ENCODE data around the gene COQ5.
"Not testable (repeated sequence)": the region's sequence is repeated elsewhere in the genome, so short reads cannot be mapped to it uniquely, and the experiment has no call there.

COQ5 gene

DNA sequence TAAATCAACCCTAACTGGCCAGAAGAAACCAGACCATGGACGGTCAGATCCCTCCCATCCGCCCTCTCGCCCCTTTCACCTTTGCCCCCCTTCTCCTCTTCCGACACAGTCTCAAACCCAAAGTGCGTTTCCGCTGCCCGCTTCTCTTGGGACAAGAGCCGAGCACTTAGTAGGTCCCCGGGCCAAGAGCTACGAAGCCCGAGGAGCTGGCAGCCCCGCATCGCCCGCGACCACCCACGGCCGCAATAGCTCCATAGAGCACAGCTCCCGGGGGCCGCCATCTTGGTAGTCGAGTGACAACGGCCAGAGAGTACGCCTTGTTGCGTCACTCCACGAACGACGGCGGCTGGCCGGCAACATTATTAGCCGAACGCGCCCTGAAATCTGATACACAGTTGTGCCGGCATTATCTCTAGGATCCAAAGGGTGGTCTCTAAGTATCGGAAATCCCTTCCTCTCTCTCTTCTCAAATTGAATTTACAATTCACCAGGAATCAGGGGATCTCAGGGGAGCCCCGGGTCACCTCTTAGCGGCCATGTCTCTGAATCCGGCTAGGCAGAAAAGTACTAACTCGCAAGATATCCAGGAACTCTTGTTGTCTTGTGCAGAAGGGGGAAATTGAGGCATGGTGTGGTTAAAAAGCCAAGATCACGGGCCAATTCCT lies at the start of gene COQ5:
Gene COQ5, minus strand, starts transcription at position 298 of the 665 bp plus-strand sequence. Its CDS starts 17 bp downstream, at position 281.
- FAIRE-seq: no peak

- FAIRE-seq: no peak
These were observed 45.1 kb upstream of the COQ5 start for GRCh38 chr12:120574106-120574505.

- FAIRE-seq: no peak
These were observed 44.6 kb upstream of the COQ5 start for GRCh38 chr12:120573560-120573959.

DNA sequence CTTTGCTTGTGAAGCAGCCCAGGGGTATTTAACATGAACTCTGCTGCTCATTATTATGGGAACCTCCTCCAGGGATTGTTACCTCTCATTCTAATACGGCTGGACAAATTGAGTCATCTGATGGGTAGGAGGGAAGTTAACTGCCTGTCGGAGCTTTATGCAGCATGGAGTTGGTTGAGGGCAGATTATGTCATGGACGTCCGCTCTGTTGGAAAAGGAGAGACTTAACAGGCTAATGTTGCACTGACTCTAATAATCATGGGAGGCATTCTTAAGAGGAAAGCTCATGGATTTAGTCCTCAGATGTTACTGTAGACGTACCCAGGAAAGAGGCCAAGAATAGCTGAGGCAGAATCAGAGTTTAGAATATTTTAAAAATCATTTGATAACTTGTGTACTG lies 42.3 kb upstream of the COQ5 start:
- no peak for FAIRE-seq

DNA sequence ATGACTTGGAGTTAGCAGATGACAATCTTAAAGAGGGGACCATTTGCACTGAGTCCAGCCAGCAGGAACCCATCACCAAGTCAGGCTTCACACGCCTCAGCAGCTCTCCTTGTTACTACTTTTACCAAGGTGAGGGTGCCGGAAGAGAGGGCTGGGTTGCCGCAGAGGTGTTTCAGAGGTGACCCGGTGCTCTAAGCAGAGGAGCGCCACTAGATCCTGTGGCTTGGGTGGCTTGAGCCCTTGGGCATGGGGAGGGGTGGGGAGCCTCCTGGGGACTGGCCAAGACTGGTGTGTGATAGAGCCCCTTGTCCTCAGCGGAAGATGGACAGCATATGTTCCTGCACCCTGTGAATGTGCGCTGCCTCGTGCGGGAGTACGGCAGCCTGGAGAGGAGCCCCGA lies 34.5 kb upstream of the COQ5 start:
- no peak for FAIRE-seq

DNA sequence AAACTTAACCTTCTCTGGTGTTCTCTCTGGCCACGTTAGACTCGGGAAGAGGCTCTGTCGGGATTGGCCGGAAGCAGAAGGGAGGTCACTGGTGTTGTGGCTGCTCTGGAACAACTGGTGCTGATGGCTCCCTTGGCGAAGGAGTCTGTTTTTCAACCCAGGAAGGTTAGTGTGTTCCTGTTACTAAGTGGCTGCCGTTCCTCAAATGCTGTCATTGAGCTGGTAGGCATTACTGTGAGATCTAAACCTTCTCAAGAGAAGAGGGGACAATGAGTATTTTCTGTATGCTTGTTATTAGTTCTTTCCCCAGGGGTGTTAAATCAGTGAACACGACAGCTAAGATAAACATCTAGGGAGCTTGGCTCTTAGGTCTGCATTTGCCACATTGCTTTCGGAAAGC lies 33.9 kb upstream of the COQ5 start:
- no peak for FAIRE-seq

- FAIRE-seq: no peak
These were observed 28.6 kb upstream of the COQ5 start for GRCh38 chr12:120557589-120557988.

DNA sequence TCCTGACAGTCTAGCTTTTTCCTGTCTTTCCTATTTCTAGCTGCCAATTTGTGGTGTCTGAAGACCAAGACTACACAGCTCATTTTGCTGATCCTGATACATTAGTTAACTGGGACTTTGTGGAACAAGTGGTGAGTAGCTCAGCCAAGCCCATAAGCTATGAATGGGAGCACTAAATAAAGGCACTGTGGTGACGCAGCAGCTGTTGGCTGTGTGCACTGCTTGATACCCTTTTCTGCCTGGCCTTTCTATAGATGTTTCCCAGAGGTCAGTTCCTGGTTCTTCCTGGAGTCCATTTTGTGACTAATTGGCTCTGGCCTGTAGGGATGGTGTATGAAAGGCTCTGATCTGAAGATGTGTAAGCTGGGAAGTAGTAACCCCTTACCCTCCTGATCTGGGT lies 25.7 kb upstream of the COQ5 start:
- no peak for FAIRE-seq

- no peak for FAIRE-seq
These were observed 17.1 kb upstream of the COQ5 start for GRCh38 chr12:120546050-120546386.

DNA sequence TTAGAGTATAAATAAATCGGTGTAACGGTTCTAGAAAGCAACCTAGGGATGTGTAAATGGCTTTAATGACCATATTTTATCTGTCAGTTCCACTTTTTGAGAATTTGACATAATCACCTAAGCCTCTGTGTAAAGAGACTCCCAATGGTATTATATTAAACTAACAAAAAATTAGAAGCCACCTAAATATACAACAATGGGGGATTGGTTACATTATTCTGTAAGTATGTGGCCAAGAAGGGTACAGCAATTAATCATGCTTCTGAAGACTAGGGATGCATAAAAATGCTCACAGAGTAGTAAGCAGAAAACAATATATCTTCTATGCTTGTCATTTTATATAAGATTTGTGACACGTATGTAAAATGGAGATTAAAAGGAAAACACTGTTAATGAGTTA lies 15.7 kb upstream of the COQ5 start:
- no peak for FAIRE-seq

DNA sequence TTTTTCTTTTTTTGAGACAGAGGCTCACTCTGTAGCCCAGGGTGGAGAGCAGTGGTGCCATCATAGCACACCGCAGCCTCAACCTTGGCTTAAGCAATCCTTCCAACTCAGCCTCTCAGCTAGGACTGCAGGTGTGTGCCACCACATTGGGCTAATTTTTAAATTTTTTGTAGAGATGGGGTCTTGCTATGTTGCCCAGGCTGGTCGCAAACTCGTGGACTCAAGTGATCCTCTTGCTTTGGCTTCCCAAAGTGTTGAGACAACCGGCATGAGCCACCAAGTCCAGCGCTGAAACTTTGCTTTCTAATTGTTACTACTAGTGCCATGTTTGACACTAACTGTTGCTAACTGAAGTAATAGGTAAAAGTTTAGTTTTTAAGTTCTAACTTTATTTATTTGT lies 13.2 kb upstream of the COQ5 start:
- no peak for FAIRE-seq

- FAIRE-seq: no peak
These were observed 11.5 kb upstream of the COQ5 start for GRCh38 chr12:120540445-120540844.

GRCh38 chr12:120539303-120539702 lies 10.3 kb upstream of the COQ5 start:
- no peak for FAIRE-seq

DNA sequence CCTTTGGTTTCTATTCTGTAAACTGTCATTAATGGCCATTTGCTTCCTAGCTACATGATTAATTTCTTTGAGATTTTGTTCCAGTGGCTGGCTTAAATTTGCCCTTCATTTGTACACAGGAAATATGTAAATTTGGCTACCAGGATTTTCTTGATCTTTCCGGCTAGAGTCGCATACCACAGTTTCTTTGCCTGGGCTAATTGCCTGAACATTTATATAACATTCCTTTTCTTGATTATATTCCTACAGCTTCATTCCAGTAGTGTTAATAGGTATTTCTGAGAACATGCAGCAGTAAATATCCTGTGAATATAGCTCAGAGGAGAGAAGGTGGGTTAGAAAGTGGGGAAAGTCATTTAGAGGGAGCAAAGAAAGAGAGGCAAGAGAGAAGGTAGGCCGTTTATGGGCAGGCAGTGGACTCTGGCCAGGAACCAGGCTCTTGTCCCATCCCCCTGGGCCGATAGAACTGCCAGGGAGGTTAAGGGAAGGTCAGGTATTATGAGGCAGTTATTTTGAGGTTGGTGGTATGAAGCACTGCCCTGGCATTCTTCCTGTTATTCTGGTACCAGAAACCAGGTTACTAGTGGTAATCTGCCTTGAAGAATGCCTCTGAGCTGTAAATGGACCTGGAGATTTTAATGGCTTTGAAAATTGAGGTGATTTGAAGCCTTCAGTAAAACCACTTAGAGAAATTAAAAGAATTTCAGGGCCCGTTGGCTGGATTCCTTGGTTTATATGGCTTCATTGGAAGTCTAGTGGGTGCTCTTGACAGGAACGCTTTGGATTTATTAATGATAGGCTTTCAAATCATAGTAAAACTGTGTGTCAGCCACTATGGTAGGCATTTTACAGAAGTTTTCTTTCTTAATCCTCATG lies 9.6 kb upstream of the COQ5 start:
- no peak for FAIRE-seq

GRCh38 chr12:120537856-120538220 lies 8.9 kb upstream of the COQ5 start:
- no peak for FAIRE-seq

- FAIRE-seq: no peak
These were observed 7.3 kb upstream of the COQ5 start for GRCh38 chr12:120536064-120536791.

GRCh38 chr12:120534703-120535655 lies 6.0 kb upstream of the COQ5 start:
- no peak for FAIRE-seq

GRCh38 chr12:120534203-120534702 lies 5.3 kb upstream of the COQ5 start, which contains the start of gene RNF10:
Gene RNF10 (plus strand): TSS chr12:120534356. CDS start chr12:120534812, 456 bp downstream.
- peak; percentile 76 for FAIRE-seq

- no peak for FAIRE-seq
These were observed 3.8 kb upstream of the COQ5 start for GRCh38 chr12:120532701-120533238.

DNA sequence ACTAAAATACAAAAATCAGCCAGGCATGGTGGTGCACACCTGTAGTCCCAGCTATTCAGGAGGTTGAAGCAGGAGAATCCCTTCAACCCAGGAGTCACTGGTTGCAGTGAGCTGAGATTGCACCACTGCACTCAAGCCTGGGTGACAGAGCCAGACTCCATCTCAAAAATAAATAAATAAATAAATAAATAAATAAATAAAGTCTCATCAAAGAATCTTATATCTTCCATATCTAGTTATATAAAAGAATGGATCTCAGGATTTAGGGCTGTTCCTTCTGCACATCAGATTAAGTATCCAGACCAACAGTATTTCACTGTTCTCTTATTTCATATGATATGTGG lies 1.4 kb upstream of the COQ5 start:
- FAIRE-seq: not testable (repeated sequence)

GRCh38 chr12:120529641-120530417 lies 871 bp upstream of the COQ5 start:
- FAIRE-seq: peak; percentile 35
